T-helper 9 cell (primary cell): ENCODE results near the gene GPBP1L1.

ENCODE experiments used
- DNase-seq: peaks from one replicate; pipeline ENCODE4 v3.0.0-alpha.2; 2020

GPBP1L1 gene

DNA sequence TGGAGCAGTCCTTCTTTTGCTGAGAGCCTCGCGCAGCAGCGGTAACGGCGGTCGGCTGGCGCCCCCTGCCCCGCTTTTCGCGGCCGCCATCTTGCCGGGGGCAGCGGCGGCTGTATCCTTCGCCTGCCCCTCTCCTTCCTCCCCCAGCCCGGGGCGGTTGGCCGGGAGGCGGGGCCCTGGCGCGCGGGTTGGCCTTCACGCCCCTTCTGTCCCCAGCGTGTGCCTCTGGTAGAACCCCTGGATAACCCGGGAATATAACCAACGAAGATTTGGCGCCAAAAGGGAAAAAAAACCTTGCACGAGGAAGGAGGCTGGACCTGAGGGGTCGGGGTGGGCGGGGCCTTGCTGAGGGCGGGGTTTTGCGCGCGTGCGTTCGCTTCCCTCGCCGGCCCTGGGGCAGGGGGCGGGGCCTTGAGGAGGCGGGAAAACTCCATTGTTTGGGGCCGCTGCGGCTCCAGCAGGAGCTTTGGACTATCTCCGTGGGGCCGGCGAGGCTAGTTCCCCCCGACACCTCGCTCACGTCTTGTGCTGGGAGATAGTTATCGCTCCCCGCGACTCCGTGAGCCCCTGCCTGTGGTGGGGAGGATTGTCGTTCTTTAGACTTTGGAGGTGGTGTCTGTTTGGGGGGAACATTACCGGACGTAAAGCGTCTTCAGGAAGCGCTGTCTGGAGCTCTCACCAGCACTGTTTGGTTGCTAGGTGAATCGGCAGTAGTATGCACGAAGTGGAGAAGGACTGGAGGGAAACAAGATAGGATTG lies 101.8 kb downstream of the GPBP1L1 start:
- peak; percentile 84 for DNase-seq

DNA sequence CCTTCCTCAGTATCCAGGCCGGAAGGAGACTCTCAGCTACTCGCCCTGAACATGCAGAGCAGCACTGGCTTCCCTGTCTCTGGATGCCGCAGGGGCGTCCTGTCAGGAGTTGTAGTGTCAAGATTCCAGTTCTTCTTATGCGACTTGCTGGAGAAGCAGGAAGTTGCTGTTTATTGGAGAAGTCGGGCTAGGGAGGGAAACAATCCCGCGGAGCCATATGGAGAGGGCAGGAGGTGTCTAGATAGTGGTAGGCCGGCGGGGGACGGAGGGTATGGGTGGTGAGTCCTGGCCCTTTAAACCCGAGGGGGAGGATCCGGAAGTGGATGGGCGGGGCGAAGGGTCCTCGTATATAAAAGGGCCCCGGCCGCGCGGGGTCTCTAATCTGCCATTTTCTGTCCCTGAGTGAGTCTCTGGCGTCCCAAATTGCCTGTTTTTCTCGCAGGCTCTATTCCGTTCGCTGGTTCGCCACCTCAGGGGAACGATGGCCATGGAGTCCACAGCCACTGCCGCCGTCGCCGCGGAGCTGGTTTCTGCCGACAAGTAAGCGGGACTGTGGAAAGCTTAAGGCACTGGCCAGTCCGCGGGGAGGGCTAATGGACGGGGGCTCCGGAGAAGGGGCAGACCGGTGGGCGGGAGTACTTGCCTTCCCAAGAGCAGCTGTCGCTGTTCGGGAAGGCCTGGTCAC lies 102.5 kb downstream of the GPBP1L1 start, which contains the start of gene NASP:
TSS of gene NASP (plus strand) at position 376 of the 685 bp plus-strand sequence. CDS start at position 482, 106 bp downstream.
- DNase-seq = peak; percentile 89

DNA sequence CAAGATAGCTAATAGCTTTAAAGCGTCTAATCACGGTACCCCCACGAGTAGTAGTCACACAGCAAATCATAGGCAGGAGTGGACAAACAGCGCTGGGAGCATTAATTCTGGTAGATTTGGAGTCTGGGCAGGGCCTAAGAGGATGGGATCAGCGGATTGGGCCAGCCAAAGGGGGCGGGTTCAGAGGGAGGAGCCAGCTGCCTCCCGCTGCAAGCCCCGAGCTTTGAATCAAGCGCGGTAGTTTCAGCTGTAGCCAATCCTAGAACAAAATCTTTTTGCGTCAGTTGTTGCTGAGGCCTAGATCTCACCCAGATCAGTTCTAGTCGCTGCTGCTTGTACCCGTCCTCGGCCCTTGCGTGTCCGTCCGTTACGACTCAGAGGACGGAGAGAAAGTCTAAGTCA lies 103.1 kb downstream of the GPBP1L1 start:
- peak; percentile 86 for DNase-seq
